IMR-90 (cell line): ENCODE measurements around the gene SATB2. TPM values are rescaled to one million over a fixed set of nuclear protein-coding genes. Genes with fewer than 3 reads are reported as not detected.
A peak's percentile ranks its signal among the peaks of the same experiment; 100 is the strongest.

Experiments used
- ATAC-seq: fragments of 200-7000 bp; cut with Tn5 transposase; 2 replicates; pipeline ENCODE4 v1.9.1; 2020; ENCODE audit warnings: low read depth, mild to moderate bottlenecking, moderate library complexity
- BruUV-seq: library from RNA; stranded (reverse); fragments of 400-500 nt; replicated peaks from 2 replicates; lab custom pipeline; 2021; lab: Mats Ljungman, UMichigan
- CTCF ChIA-PET: fragments of 300-600 bp; formaldehyde crosslinking; extraction: SDS; loops from one replicate; lab custom pipeline; 2021; ENCODE audit warnings: antibody characterized with exemption; lab: Yijun Ruan, JAX
- POLR2A ChIA-PET: fragments of 300-600 bp; sonication (Branson Sonifier 250); formaldehyde crosslinking; loops from one replicate; lab custom pipeline; 2022; ENCODE audit warnings: antibody characterized with exemption; ENCODE audit not compliant: unreplicated experiment; lab: Charles Lee
- DNase-seq: peaks from one replicate; pipeline ENCODE4 v3.0.0; 2013
- H2AFZ ChIP-seq: replicated peaks from 2 replicates; pipeline ENCODE3; 2013; ENCODE audit warnings: low read length, mild to moderate bottlenecking; ENCODE audit not compliant: poor library complexity
- H2AK5ac ChIP-seq: 2 replicates; pipeline ENCODE4 v1.6.1; 2013; ENCODE audit warnings: low read depth, low read length, inconsistent platforms
- H2AK9ac ChIP-seq: replicated peaks from 2 replicates; pipeline ENCODE3; 2013; ENCODE audit warnings: mild to moderate bottlenecking, low read depth, low read length, moderate library complexity; ENCODE audit not compliant: poor library complexity
- H2BK120ac ChIP-seq: 2 replicates; pipeline ENCODE4 v1.6.1; 2013; ENCODE audit warnings: low read depth, low read length, inconsistent platforms
- H2BK15ac ChIP-seq: 3 replicates; pipeline ENCODE4 v1.6.1; 2013; ENCODE audit warnings: low read depth, low read length, inconsistent platforms
- H2BK20ac ChIP-seq: 2 replicates; pipeline ENCODE4 v1.6.1; 2013; ENCODE audit warnings: low read depth, mild to moderate bottlenecking, inconsistent platforms, low read length, moderate library complexity
- H2BK5ac ChIP-seq: 2 replicates; pipeline ENCODE4 v1.6.1; 2013; ENCODE audit warnings: mild to moderate bottlenecking, low read depth, low read length, inconsistent platforms; ENCODE audit not compliant: poor library complexity, severe bottlenecking
- H3K14ac ChIP-seq: replicated peaks from 2 replicates; pipeline ENCODE4 v1.6.1; 2013; ENCODE audit warnings: low read depth, low read length, inconsistent platforms
- H3K18ac ChIP-seq: 2 replicates; pipeline ENCODE4 v1.6.1; 2013; ENCODE audit warnings: low read depth, low read length, control low read depth
- H3K23ac ChIP-seq: 2 replicates; pipeline ENCODE4 v1.6.1; 2013; ENCODE audit warnings: low read depth, low read length, inconsistent platforms
- H3K27ac ChIP-seq: 2 replicates; pipeline ENCODE4 v1.5.1; 2013; ENCODE audit warnings: mild to moderate bottlenecking, control low read depth, low read length; ENCODE audit not compliant: insufficient read depth
- H3K27me3 ChIP-seq: 2 replicates; pipeline ENCODE4 v1.6.1; 2013; ENCODE audit warnings: low read length; ENCODE audit not compliant: control insufficient read depth, insufficient read depth
- H3K36me3 ChIP-seq: 2 replicates; pipeline ENCODE4 v1.6.1; 2013; ENCODE audit warnings: low read length, mixed read lengths; ENCODE audit not compliant: control insufficient read depth, insufficient read depth
- H3K4ac ChIP-seq: 2 replicates; pipeline ENCODE4 v1.6.1; 2013; ENCODE audit warnings: low read depth, low read length, inconsistent platforms
- H3K4me1 ChIP-seq: 2 replicates; pipeline ENCODE4 v1.6.1; 2013; ENCODE audit warnings: low read length, mixed read lengths; ENCODE audit not compliant: control insufficient read depth, insufficient read depth
- H3K4me2 ChIP-seq: 2 replicates; pipeline ENCODE4 v1.6.1; 2013; ENCODE audit warnings: low read depth, mild to moderate bottlenecking, control low read depth, low read length, moderate library complexity
- H3K4me3 ChIP-seq: 2 replicates; pipeline ENCODE4 v1.5.1; 2013; ENCODE audit warnings: low read depth, mild to moderate bottlenecking, control low read depth, low read length, moderate library complexity; ENCODE audit not compliant: insufficient read depth
- H3K56ac ChIP-seq: 2 replicates; pipeline ENCODE4 v1.6.1; 2013; ENCODE audit warnings: low read length, inconsistent platforms; ENCODE audit not compliant: insufficient read depth; ENCODE audit errors: extremely low read depth
- H3K79me1 ChIP-seq, 2 experiments: 2 replicates each; pipeline ENCODE4 v1.6.1; 2013; ENCODE audit warnings: low read length in 2 of 2, inconsistent platforms in 1 of 2, low read depth in 1 of 2
- H3K9ac ChIP-seq: 2 replicates; pipeline ENCODE4 v1.6.1; 2013; ENCODE audit warnings: low read depth, low read length, control low read depth
- H3K9me1 ChIP-seq: 2 replicates; pipeline ENCODE4 v1.6.1; 2013; ENCODE audit warnings: low read length, inconsistent platforms; ENCODE audit not compliant: insufficient read depth
- H3K9me3 ChIP-seq: 2 replicates; pipeline ENCODE4 v1.6.1; 2013; ENCODE audit warnings: low read length; ENCODE audit not compliant: control insufficient read depth, insufficient read depth
- H4K20me1 ChIP-seq: 2 replicates; pipeline ENCODE4 v1.6.1; 2013; ENCODE audit warnings: low read length, inconsistent platforms; ENCODE audit not compliant: insufficient read depth
- H4K5ac ChIP-seq: 2 replicates; pipeline ENCODE4 v1.6.1; 2013; ENCODE audit warnings: mild to moderate bottlenecking, low read depth, low read length, control low read depth
- H4K8ac ChIP-seq, 2 experiments: 2 replicates each; pipeline ENCODE4 v1.6.1; 2013; ENCODE audit warnings: low read depth in 2 of 2, low read length in 2 of 2, control low read depth in 1 of 2, inconsistent platforms in 1 of 2
- H4K91ac ChIP-seq: 2 replicates; pipeline ENCODE4 v1.6.1; 2013; ENCODE audit warnings: low read depth, low read length, inconsistent platforms; ENCODE audit not compliant: insufficient read depth
- MAFK ChIP-seq: IDR thresholded peaks from 2 replicates; pipeline ENCODE4 v1.6.1; 2012; ENCODE audit warnings: low read depth, low read length, improper control_type of control experiment
- POLR2A ChIP-seq: IDR thresholded peaks from 2 replicates; pipeline ENCODE4 v1.6.1; 2012; ENCODE audit warnings: mild to moderate bottlenecking, low read depth, low read length
- WGBS, 2 experiments: methylation state at CpG; one replicate each; pipeline versions ENCODE4 v1.1.5 to v1.1.7; 2013; ENCODE audit warnings: missing lambda C conversion rate in 2 of 2; ENCODE audit not compliant: insufficient read length in 1 of 2; ENCODE audit errors: extremely low coverage in 2 of 2; 5-methylcytosine and 5-hydroxymethylcytosine counted together
- dilution Hi-C: fragments of 300-500 bp; cut with HindIII; formaldehyde crosslinking; loops from one replicate; pipeline ENCODE4 v1.14.3; 2018; ENCODE audit warnings: low sequenced_read_pairs; ENCODE audit not compliant: unreplicated experiment
- in situ Hi-C: fragments of 300-500 bp; cut with MboI; formaldehyde crosslinking; loops from 3 replicates; pipeline ENCODE4 v1.14.3; 2019; ENCODE audit warnings: low sequenced_read_pairs, inconsistent platforms, mixed read lengths
- intact Hi-C: fragments of 100-400 bp; cut with micrococcal nuclease; formaldehyde crosslinking; loops from 2 replicates; pipeline ENCODE4 v1.10.0; 2022
- polyA plus RNA-seq, 3 experiments: library from polyadenylated mRNA; depleted of rRNA; stranded (reverse); fragments of >200 nt; gene quantifications; 2 replicates each; pipeline ENCODE4 v1.2.3, GENCODE V29; 2012; ENCODE audit warnings: low replicate concordance in 1 of 3
- total RNA-seq: library from RNA; depleted of rRNA; stranded (reverse); fragments of >200 nt; gene quantifications from 2 replicates; pipeline ENCODE4 v1.2.3, GENCODE V29; 2012

The SATB2 gene
- total and polyA plus RNA-seq, 2 of the 4 experiments (the other 2 are of a cell fraction): 6.2 to 8.4 TPM

- Histone ChIP-seq H3K27me3 (no peaks in the 10 kb centered on the region), H3K18ac (no peak overlapping the region), H3K23ac (no peak overlapping the region), H3K14ac (no peak overlapping the region), H4K20me1 (no peaks in the 10 kb centered on the region), H3K9me1 (peaks cover 7% of the 10 kb centered on the region), H3K56ac (no peak overlapping the region), H3K36me3 (peaks cover 7% of the 10 kb centered on the region), H2AK9ac (no peak overlapping the region), H4K91ac (no peak overlapping the region), H3K27ac (no peak overlapping the region), H3K4me1 (peaks cover 10% of the 10 kb centered on the region), H2AK5ac (no peak overlapping the region), H4K8ac (no peak overlapping the region), H2BK5ac (no peak overlapping the region), H3K4me3 (no peak overlapping the region), H3K4ac (no peak overlapping the region), H2BK15ac (no peak overlapping the region), H3K9me3 (no peaks in the 10 kb centered on the region), H2AFZ (no peak overlapping the region), H3K4me2 (no peak overlapping the region), H3K9ac (no peak overlapping the region), H2BK120ac (no peak overlapping the region), H4K5ac (no peak overlapping the region), H2BK20ac (no peak overlapping the region), H3K79me1 (peaks cover 0 to 5% of the 10 kb centered on the region in 2 experiments; a peak in 1 of 4 replicates)
- dilution Hi-C loops (no loop called here), in situ Hi-C loops (no loop called here), intact Hi-C loops (no loop called here)
- ChIA-PET CTCF (no interaction called here), POLR2A (no interaction called here)
- DNase-seq (no peak), ATAC-seq (no peak)
- TF ChIP-seq MAFK (peak; percentile 49), POLR2A (no peak)
- no CpG with 5 or more reads among the region's 3 CpGs for WGBS, 2 experiments
- no TSS peak for BruUV-seq
These were observed 151.6 kb downstream of the SATB2 start for GRCh38 chr2:199306116-199306515.
